ENCODE data around the gene GOLPH3. TPM values are rescaled to one million over a fixed set of nuclear protein-coding genes. Genes with fewer than 3 reads are reported as not detected.

Gene GOLPH3
- total RNA-seq, 1 experiment from 2014 or later, result 69.2 TPM

DNA sequence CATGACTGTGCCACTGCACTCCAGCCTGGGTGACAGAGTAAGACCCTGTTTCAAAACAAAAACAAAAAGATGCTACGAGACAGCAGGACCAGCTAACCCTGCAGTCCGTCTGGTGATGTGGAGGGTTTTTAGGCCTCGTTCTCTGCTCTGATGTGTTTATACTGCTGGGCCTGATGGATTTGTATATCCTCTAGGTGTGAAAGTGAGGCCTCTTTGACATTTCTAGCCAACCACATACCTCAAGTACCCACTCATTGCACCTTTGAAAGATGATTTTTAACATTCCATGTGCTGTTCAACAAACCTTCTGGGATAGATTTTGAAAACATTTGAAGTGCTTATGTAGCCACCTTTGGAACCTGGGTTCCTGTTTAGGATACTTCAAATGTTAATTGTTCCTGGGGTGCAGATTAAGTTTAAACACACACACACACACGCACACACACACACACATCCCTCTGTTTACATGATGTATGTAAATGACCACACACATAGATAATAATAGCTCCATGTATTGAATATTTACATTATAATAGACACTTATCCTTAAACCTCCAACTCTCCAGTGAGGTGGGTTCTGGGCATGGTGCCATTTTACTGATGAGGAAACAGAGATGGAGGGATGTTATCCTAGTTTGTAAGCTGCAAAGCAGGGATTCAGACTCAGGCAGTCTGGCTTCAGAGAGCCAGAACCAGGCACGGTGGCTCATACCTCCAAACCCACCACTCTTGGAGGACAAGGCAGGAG lies 48.8 kb upstream of the GOLPH3 start:
- CTCF ChIA-PET, result interaction anchor here (2.4 kb wide), 1 partner anchor 9 kb away, joined by 8 read pairs; no protein-coding TSS in a partner anchor

More for the DNA sequence above, 48.8 kb upstream of the GOLPH3 start:
- ATAC-seq (no peak), DNase-seq (ENCODE audit: low read depth, low spot score) (no peak)
- no peaks in the 10 kb centered on the region for H3K9me2 ChIP-seq (ENCODE audit: insufficient read depth)
- H3K4me1 ChIP-seq (ENCODE audit: control insufficient read depth in 1 of 2, insufficient read depth in 2 of 2, low read length in 2 of 2), result peaks cover 17 to 29% of the 10 kb centered on the region in 2 experiments
- intact Hi-C loops (cut with micrococcal nuclease), result no loop called here
- TF ChIP-seq ZFX (IDR thresholded peaks at IDR 0.05) (no peak), TCF7L2 (IDR thresholded peaks at IDR 0.05; ENCODE audit: borderline replicate concordance, extremely low read depth, insufficient read depth, insufficient read length) (no peak), CEBPB (IDR thresholded peaks at IDR 0.05; ENCODE audit: low read depth) (no peak), ELF1 (IDR thresholded peaks at IDR 0.05; ENCODE audit: borderline replicate concordance, low read depth) (no peak), ATF3 (IDR thresholded peaks at IDR 0.05) (no peak), EZH2 (IDR thresholded peaks at IDR 0.05) (no peak), EGR1 (IDR thresholded peaks at IDR 0.05; ENCODE audit: low read depth) (no peak), SRF (IDR thresholded peaks at IDR 0.05; ENCODE audit: low read depth) (no peak), MAX (IDR thresholded peaks at IDR 0.05) (no peak), RAD21 (IDR thresholded peaks at IDR 0.05; ENCODE audit: low read depth) (no peak), JUND (IDR thresholded peaks at IDR 0.05) (no peak), SIN3A (IDR thresholded peaks at IDR 0.05; ENCODE audit: low read depth) (no peak), ZNF274 (IDR thresholded peaks at IDR 0.05; ENCODE audit: low read depth, low read length) (no peak), CBX3 (IDR thresholded peaks at IDR 0.05; ENCODE audit: low read depth) (no peak), POLR2AphosphoS5 (IDR thresholded peaks at IDR 0.05; ENCODE audit: low read depth, low read length) (no peak)
- TF ChIP-seq, protein P1, sequence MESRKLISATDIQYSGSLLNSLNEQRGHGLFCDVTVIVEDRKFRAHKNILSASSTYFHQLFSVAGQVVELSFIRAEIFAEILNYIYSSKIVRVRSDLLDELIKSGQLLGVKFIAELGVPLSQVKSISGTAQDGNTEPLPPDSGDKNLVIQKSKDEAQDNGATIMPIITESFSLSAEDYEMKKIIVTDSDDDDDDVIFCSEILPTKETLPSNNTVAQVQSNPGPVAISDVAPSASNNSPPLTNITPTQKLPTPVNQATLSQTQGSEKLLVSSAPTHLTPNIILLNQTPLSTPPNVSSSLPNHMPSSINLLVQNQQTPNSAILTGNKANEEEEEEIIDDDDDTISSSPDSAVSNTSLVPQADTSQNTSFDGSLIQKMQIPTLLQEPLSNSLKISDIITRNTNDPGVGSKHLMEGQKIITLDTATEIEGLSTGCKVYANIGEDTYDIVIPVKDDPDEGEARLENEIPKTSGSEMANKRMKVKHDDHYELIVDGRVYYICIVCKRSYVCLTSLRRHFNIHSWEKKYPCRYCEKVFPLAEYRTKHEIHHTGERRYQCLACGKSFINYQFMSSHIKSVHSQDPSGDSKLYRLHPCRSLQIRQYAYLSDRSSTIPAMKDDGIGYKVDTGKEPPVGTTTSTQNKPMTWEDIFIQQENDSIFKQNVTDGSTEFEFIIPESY (IDR thresholded peaks at IDR 0.05; ENCODE audit: extremely low read depth, insufficient replicate concordance, low read length), result no peak
- TF ChIP-seq, protein P2, sequence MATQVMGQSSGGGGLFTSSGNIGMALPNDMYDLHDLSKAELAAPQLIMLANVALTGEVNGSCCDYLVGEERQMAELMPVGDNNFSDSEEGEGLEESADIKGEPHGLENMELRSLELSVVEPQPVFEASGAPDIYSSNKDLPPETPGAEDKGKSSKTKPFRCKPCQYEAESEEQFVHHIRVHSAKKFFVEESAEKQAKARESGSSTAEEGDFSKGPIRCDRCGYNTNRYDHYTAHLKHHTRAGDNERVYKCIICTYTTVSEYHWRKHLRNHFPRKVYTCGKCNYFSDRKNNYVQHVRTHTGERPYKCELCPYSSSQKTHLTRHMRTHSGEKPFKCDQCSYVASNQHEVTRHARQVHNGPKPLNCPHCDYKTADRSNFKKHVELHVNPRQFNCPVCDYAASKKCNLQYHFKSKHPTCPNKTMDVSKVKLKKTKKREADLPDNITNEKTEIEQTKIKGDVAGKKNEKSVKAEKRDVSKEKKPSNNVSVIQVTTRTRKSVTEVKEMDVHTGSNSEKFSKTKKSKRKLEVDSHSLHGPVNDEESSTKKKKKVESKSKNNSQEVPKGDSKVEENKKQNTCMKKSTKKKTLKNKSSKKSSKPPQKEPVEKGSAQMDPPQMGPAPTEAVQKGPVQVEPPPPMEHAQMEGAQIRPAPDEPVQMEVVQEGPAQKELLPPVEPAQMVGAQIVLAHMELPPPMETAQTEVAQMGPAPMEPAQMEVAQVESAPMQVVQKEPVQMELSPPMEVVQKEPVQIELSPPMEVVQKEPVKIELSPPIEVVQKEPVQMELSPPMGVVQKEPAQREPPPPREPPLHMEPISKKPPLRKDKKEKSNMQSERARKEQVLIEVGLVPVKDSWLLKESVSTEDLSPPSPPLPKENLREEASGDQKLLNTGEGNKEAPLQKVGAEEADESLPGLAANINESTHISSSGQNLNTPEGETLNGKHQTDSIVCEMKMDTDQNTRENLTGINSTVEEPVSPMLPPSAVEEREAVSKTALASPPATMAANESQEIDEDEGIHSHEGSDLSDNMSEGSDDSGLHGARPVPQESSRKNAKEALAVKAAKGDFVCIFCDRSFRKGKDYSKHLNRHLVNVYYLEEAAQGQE (IDR thresholded peaks at IDR 0.05; ENCODE audit: low read depth), result no peak
- TF ChIP-seq, protein P3, sequence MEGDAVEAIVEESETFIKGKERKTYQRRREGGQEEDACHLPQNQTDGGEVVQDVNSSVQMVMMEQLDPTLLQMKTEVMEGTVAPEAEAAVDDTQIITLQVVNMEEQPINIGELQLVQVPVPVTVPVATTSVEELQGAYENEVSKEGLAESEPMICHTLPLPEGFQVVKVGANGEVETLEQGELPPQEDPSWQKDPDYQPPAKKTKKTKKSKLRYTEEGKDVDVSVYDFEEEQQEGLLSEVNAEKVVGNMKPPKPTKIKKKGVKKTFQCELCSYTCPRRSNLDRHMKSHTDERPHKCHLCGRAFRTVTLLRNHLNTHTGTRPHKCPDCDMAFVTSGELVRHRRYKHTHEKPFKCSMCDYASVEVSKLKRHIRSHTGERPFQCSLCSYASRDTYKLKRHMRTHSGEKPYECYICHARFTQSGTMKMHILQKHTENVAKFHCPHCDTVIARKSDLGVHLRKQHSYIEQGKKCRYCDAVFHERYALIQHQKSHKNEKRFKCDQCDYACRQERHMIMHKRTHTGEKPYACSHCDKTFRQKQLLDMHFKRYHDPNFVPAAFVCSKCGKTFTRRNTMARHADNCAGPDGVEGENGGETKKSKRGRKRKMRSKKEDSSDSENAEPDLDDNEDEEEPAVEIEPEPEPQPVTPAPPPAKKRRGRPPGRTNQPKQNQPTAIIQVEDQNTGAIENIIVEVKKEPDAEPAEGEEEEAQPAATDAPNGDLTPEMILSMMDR (IDR thresholded peaks at IDR 0.05 in 2 of 3, conservative IDR thresholded peaks at IDR 0.05 in 1 of 3; ENCODE audit: borderline replicate concordance in 1 of 3, insufficient read depth in 1 of 3, low read depth in 2 of 3, low read length in 2 of 3), result no peak
- no peaks in the 10 kb centered on the region for H3K36me3 ChIP-seq (ENCODE audit: control insufficient read depth in 1 of 2, insufficient read depth in 2 of 2, low read length in 2 of 2)
- no peak overlapping the region for H3K4me3 ChIP-seq (replicated peaks in 1 of 2; ENCODE audit: low read depth in 1 of 2, low read length in 2 of 2)
- peak overlapping the region; percentile 11; the same call in 1 of the 2 replicates for H3K4me2 ChIP-seq (ENCODE audit: low read length)
- no TSS peak for BruUV-seq (replicated peaks)
- RAD21 ChIA-PET (ENCODE audit: low non-redundant PET in 1 of 2, low total read pairs in 2 of 2, uncharacterized antibody in 2 of 2, unreplicated experiment in 2 of 2), result no interaction called here
- POLR2A ChIA-PET, result no interaction called here
- no peaks in the 10 kb centered on the region for H4K20me1 ChIP-seq (ENCODE audit: insufficient read depth)
- no peaks in the 10 kb centered on the region for H3K9me3 ChIP-seq (ENCODE audit: control insufficient read depth in 1 of 2, insufficient read depth in 1 of 2, low read depth in 1 of 2, low read length in 2 of 2)
- H3K27me3 ChIP-seq (ENCODE audit: insufficient read depth, low read length), result no peaks in the 10 kb centered on the region
- no peak overlapping the region for H2AFZ ChIP-seq (ENCODE audit: low read depth, low read length, poor library complexity, severe bottlenecking)
- H3K9ac ChIP-seq (ENCODE audit: low read length), result no peak overlapping the region
- no peaks in the 10 kb centered on the region for H3K79me2 ChIP-seq (ENCODE audit: insufficient read depth, low read length)
- H3K27ac ChIP-seq (ENCODE audit: low read depth, low read length), result no peak overlapping the region

Measured in HCT116 (cell line).